Uterus (tissue), 4 donors: ENCODE results near the gene SIX2. TPM values are rescaled to one million over a fixed set of nuclear protein-coding genes. Genes with fewer than 3 reads are reported as not detected.
A peak's percentile ranks its signal among the peaks of the same experiment; 100 is the strongest.

Experiments used
- DNase-seq, 2 donors: peaks; one replicate each; pipeline ENCODE4 v3.0.0-alpha.2; 2019 to 2020
- H3K27ac ChIP-seq, 2 donors: fragments of 200-600 bp; sonication (generic); 1 replicate in 1 of 2; 2 replicates in 1 of 2; pipeline ENCODE4 v1.5.1; 2016 to 2018
- H3K27me3 ChIP-seq, 2 donors: fragments of 200-600 bp; sonication (generic); one replicate each; pipeline ENCODE4 v1.5.1; 2018 to 2019; ENCODE audit warnings: control low read depth in 1 of 2
- H3K36me3 ChIP-seq, 2 donors: fragments of 200-600 bp; sonication (generic); one replicate each; pipeline ENCODE4 v1.5.1; 2019; ENCODE audit warnings: control low read depth in 1 of 2
- H3K4me1 ChIP-seq, 2 donors: fragments of 200-600 bp; sonication (generic); one replicate each; pipeline ENCODE4 v1.5.1; 2018 to 2019; ENCODE audit warnings: control low read depth in 1 of 2
- H3K4me3 ChIP-seq, 2 donors: fragments of 200-600 bp; sonication (generic); 1 replicate in 1 of 2; 2 replicates in 1 of 2; pipeline ENCODE4 v1.5.1; 2018 to 2019; ENCODE audit warnings: mild to moderate bottlenecking in 1 of 2
- H3K9me3 ChIP-seq, 2 donors: fragments of 200-600 bp; sonication (generic); one replicate each; pipeline ENCODE4 v1.5.1; 2019; ENCODE audit warnings: control low read depth in 1 of 2
- POLR2A ChIP-seq, 2 donors: fragments of 450-650 bp; IDR thresholded peaks; one replicate each; pipeline ENCODE4 v1.6.1; 2016; ENCODE audit warnings: antibody characterized with exemption in 2 of 2, mild to moderate bottlenecking in 1 of 2, moderate library complexity in 1 of 2
- intact Hi-C: fragments of 100-400 bp; cut with DNase I; formaldehyde crosslinking; loops from one replicate; pipeline ENCODE4 v1.15.1; 2023; ENCODE audit warnings: low total_unique reads
- total RNA-seq, 4 donors: library from RNA; depleted of rRNA in 3 of 4; stranded (reverse); fragments of >200 nt in 3 of 4; gene quantifications; one replicate each; pipeline versions ENCODE4 v1.1.0 to v1.2.4, GENCODE V29; 2014 to 2023
- TF ChIP-seq, protein P1 (sequence below), 4 experiments: fragments of 200-600 bp in 2 of 4; fragments of 450-650 bp in 2 of 4; sonication (generic) in 2 of 4; IDR thresholded peaks; one replicate each; pipeline ENCODE4 v1.5.1; 2016 to 2019; ENCODE audit warnings: antibody characterized with exemption in 4 of 4, mild to moderate bottlenecking in 2 of 4, moderate library complexity in 1 of 4
- donor health status: DM: yes; HTN: yes; CAD: no.

Gene SIX2
- total RNA-seq, 4 donors from 2014 or later: 0.24 to 0.48 TPM; not detected in 2

DNA sequence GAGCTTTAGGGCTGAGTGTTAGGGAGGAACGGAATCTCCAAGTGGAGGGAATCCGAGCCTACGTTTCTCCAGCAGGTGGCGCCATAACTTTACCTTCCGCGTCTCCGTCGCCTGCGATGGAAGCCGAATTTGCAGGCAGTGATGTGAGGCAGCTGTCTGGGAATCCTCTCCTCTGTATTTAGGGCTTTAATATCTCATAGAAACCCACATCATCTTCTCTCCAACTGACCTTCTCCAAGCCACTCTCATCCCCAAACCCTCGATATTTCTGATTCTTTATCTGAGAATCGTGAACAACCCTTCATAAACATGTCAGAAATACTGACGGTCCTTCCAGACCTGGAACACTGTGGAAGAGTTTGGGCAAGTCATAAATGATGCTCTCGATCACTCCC lies 27.5 kb downstream of the SIX2 start:
- intact Hi-C loops: loop anchor here (5.0 kb wide), 1 partner anchor 511 kb away; no protein-coding TSS in a partner anchor
- H3K4me1 ChIP-seq: no peaks in the 10 kb centered on the region
- no peaks in the 10 kb centered on the region for H3K36me3 ChIP-seq
- no peaks in the 10 kb centered on the region for H3K27me3 ChIP-seq
- H3K9me3 ChIP-seq: no peaks in the 10 kb centered on the region
- DNase-seq: peak; percentile 69 to 75
- H3K4me3 ChIP-seq: no peak overlapping the region
- H3K27ac ChIP-seq: no peak overlapping the region
- TF ChIP-seq, protein P1, sequence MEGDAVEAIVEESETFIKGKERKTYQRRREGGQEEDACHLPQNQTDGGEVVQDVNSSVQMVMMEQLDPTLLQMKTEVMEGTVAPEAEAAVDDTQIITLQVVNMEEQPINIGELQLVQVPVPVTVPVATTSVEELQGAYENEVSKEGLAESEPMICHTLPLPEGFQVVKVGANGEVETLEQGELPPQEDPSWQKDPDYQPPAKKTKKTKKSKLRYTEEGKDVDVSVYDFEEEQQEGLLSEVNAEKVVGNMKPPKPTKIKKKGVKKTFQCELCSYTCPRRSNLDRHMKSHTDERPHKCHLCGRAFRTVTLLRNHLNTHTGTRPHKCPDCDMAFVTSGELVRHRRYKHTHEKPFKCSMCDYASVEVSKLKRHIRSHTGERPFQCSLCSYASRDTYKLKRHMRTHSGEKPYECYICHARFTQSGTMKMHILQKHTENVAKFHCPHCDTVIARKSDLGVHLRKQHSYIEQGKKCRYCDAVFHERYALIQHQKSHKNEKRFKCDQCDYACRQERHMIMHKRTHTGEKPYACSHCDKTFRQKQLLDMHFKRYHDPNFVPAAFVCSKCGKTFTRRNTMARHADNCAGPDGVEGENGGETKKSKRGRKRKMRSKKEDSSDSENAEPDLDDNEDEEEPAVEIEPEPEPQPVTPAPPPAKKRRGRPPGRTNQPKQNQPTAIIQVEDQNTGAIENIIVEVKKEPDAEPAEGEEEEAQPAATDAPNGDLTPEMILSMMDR (IDR thresholded peaks at IDR 0.05): peak; percentile 77 to 87 (median 78)
- TF ChIP-seq POLR2A (IDR thresholded peaks at IDR 0.05): no peak

DNA sequence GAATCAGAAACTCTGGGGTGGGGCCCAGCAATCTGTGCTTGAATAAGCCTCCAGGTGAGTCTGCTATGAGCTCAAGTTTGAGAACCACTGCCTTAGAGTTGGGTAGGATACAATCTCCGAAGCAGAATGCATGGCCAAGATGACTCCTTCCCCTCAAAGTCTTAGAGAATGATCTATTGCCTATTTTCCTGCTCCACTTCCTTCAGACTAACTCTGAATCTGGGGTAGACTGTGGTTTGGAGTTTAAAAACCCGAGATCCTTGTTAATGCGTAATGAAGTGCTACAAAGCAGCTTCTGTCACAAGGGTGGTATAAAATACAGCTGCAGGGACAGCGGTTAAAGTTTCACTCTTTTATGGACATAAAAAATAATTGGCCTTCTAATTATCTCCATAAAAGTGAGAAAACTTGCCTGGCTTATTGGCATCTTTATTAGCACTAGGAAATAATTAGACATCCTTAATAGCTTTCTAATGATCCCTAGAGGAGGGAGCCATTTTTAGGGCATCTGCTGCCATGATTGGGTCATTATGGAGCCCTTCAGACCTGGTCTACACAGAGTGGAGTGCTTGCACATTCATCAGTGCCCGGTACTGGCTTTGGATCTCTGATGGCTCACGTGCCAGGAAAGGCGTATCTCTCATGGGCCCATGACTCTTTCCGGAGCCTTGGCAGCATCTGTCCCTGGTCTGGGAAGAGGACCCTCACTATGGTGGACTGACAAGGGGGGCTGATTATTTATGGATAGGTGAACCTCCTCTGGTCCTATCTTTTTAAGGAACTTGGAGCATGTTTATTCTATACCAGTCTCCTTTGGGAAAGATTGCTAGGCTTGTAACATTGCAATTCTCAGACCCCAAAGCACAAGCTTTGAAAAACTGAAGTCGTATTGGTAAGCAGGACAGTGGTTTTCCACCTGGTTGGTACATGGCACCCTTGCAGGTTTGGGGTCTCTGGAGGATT lies 28.2 kb downstream of the SIX2 start:
- TF ChIP-seq, protein P1 (IDR thresholded peaks at IDR 0.05): no peak
- no peak for TF ChIP-seq POLR2A (IDR thresholded peaks at IDR 0.05)
- intact Hi-C loops: loop anchor here (5.0 kb wide), 1 partner anchor 511 kb away; no protein-coding TSS in a partner anchor
- DNase-seq: no peak

DNA sequence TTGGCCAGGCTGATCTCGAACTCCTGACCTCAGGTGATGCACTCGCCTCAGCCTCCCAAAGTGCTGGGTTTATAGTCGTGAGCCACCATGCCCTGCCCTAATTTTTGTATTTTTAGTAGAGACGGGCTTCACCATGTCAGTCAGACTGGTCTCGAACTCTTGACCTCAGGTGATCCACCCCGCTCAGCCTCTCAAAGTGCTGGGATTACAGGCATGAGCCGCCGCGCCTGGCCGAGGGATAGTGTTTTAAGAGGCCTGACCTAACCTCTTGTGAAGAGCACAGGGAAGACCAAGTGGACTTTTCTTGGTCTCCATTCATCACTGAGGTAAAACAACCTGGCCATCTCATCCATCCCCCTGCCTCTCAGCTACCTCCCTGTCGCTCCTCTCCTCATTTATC lies 29.7 kb downstream of the SIX2 start:
- Histone ChIP-seq H3K36me3 (no peaks in the 10 kb centered on the region), H3K27ac (no peak overlapping the region), H3K4me3 (no peak overlapping the region), H3K27me3 (no peaks in the 10 kb centered on the region), H3K4me1 (no peaks in the 10 kb centered on the region), H3K9me3 (no peaks in the 10 kb centered on the region)
- DNase-seq: no peak
- intact Hi-C loops: no loop called here
- TF ChIP-seq POLR2A (IDR thresholded peaks at IDR 0.05): no peak
- TF ChIP-seq, protein P1 (IDR thresholded peaks at IDR 0.05): no peak

More for the DNA sequence above, 28.2 kb downstream of the SIX2 start:
- Histone ChIP-seq H3K9me3 (no peaks in the 10 kb centered on the region), H3K36me3 (no peaks in the 10 kb centered on the region), H3K4me1 (no peaks in the 10 kb centered on the region), H3K4me3 (no peak overlapping the region), H3K27me3 (no peaks in the 10 kb centered on the region), H3K27ac (no peak overlapping the region)

DNA sequence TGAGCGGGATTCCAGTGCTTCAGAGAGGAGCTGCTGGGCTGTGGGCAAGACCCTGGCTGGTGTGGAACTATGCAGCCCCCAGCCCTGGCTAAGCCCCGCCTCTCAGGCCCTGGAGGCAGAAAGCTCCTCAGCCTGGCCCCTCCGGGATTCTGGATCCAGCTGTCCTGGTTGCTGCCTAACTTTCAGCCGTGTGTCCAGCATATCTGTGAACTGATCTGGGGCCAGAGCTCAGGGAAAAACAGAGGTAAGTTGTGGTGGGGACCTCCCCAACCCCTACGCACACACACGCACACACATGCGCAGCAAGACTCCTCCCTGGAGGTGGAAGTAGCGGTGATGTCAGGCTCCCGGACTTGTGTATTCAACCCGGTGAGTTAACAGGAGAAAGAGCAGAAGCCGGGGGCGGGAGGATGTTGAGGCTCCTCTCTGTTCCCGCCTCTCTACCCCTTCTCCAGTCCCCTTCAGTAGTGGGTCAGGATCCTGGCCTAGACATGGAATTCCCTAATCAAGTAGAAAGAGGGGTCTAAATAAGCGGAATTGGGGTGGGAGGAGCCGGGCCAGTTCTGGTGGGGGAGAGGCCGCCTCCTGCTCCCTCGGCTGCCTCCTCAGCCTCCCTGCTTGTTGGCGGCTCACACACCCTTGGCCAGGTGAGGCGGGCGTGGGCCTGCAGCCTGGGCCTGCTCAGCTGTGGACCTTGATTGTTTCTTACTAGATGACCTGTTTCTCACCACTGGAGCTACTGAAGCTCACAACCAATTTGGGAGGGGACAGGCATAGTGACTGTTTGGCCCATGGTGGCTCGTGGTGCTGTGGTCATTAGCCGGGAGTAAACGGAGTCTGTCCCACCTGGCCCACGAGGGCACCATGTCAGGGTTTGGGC lies 33.4 kb downstream of the SIX2 start:
- Histone ChIP-seq H3K27ac (no peak overlapping the region), H3K4me3 (no peak overlapping the region), H3K9me3 (no peaks in the 10 kb centered on the region), H3K36me3 (no peaks in the 10 kb centered on the region), H3K27me3 (no peaks in the 10 kb centered on the region), H3K4me1 (no peaks in the 10 kb centered on the region)
- no peak for TF ChIP-seq POLR2A (IDR thresholded peaks at IDR 0.05)
- TF ChIP-seq, protein P1 (IDR thresholded peaks at IDR 0.05): no peak
- intact Hi-C loops: no loop called here
- DNase-seq: no peak
